Stimulated activated CD4-positive, alpha-beta T cell treated with anti-CD3 and anti-CD28 coated beads, Interleukin-1b, Interleukin-23, amount 100 ng/mL, for 4 hours (primary cell): Measurements from ENCODE around the gene BABAM2.

Experiments used
- DNase-seq, 2 donors: peaks; one replicate each; pipeline ENCODE4 v3.0.0-alpha.2; 2020; ENCODE audit warnings: low read depth in 2 of 2

The BABAM2 gene

DNA sequence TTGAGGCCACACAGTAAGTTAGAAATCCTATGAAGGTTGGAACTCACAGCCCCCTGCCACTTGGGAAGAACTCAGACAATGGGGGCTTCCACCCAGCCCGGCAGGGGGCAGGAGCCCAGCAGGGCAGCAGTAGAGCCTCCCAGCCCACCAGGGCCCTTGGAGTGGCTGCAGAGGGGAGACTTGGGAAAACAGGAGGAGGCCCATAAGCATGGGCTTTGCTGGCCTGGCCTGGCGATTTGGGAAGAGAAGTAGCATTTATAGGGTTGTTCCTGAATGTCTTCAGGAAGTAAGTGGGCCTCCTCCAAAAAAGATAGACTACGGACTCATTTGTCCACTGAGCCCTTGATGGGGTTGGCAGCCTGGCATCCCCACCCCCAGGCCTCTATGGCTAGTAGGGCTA lies 484.7 kb downstream of the BABAM2 start:
- DNase-seq: no peak

DNA sequence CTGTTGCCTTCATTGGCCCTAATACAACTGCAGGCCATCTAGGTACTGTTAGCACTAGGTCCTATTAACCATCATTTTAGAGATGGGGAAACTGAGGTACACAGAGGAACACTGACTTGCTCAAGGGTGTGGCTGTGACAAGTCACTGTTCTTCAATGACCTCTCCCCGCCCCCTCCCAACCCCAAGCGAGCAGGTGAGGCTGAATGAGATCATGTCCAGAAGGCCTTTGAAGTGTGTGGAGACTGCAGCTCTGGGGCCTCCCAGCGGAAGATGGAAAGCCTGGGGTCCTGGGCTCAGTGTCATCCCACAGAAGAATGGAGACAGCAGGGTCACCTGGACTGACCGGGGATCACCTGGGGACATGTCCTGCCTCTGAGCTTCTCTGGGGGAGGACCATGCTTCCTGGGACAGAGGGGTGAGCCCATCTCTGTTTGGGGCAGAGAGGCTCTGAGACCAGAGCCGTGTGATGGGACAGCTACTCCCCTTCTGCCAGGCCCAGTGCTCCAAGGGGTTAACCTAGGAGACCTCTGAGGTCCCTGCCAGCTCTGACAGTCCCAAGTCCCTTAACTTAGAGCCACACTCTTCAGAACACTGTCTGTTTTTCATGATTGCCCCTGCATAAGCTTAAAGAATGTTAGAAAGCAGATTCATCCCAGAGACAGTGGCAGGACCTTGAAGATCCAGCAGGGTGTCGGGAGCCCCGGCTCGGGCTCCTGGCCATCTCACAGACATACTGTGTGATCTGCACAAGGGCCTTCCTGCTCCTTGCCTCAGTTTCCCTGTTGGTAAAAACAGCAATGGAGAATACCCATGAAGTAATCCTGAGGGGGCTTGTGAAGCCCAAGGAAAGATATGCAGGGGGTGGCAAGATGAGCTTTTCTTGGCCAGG lies 485.5 kb downstream of the BABAM2 start:
- no peak for DNase-seq

DNA sequence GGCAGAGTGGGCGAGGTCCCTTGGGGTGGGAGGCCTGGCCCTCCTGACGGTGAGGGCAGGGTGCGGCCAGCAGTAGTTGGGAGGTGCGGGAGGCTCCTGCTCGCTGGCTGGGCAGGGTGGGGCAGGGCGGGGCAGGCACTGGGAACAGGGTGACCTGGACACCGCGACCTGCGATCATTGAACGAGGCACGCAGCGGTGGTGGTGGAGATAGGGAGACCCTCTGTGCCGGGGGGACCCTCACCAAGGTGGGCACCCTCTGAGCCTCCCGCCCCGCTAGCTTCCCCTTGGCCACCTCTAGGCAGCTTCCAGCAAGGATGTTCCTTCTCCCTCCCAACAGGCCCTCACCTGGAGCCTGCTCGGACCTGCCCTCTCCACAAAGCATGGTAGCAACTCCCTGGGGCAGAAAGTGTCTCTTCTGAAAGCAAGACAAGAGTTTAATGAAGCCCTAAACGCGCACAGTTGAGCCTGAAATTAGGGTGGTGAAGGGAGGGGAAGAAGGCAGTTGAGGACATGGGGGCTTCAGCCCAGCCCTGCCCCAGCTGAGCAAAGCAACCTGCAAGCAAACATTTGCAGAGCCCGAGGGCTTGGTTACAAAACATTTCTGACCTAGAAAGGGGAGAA lies 486.8 kb downstream of the BABAM2 start:
- no peak for DNase-seq

DNA sequence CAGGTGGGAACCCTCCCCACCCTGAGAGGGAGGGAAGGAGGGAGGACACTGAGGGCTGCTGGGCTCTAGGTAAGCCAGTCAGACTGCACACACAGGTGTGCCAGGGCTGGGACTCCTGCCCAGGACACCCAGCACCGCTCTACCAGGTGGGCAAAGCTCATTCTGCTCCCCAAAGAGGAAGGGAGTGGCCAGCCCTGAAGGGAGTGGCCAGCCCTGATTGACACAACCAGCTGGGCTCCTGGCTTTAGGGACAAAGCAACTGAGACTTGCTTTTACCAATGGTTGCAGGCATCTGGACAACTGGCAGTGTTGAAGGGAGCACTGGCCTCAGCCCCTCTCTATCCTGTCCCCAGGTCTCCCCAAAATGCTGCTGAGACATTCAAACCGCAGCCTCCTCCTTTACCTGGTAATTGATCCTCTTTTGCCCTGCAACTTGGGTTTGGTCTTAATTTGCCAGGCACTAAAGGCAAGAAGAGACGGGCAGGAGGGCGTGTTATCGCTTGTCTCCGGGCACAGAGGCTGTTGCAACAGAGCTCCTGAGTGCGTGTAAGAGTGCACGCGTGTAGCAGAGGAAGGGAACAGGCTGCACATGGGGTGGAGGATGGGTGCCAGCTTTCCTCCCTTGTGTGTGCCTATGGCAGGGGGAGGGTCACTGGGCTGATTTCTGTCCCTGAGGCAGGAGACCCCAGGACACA lies 487.6 kb downstream of the BABAM2 start:
- no peak for DNase-seq

DNA sequence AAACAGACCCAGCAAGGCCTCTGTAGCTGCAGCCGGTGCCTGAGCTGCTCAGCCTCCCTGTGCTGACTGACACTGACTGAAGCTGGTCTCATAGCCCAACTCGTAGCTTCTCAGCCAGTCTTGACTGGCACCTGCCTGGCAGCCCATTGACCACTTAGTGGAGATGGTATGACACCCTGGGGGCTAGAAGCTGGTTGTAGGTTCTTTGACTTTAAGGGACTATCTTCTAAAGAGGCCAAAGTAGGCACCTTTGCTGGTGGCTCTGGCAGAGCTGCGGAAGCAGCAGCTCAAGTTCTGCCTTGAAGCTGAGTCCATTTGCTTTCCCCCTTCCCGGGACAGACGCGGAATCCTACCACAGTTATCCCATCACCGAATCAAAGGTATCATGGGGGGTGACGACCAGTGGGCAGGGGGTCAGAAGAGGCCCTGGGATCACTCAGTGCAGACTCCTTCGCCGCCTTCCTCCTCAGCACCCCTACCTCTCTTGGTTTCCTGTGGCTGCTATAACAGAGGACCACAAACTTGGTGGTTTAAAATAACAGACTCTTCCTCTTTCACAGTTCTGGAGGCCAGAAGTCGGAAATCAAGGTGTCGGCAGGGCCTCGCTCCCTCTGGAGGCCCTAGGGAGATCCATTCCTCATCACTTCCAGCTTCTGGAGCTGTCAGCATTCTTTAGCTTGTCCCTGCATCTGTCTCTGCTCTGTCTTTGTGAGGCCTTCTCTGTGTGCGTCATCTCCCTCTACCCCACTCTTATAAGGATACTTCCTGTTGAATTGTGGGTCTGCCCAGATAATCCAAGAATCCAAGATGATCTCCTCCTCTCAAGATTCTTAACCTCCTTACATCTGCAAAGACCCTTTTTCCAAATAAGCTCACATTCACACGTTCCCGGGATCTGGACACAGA lies 488.4 kb downstream of the BABAM2 start:
- no peak for DNase-seq

DNA sequence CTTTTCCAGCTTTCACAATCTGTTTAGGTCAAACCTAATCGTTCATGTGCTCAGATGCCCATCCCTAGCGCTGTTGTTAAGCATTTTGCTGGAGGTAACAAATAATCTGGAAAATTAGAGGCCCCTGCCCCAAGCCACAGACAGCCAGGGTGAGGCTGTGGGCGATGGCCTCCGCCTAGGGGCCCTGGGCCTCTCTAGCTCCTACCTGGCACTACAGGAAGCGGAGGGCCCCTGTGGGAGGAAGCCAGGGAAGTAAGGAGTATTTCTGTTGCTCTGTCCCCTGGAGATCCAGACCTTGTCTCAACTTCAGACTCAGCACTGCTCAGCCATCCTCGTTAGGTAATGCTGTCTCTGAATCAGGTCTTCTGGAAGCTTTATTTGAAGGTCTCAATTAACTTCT lies 489.7 kb downstream of the BABAM2 start:
- no peak for DNase-seq

DNA sequence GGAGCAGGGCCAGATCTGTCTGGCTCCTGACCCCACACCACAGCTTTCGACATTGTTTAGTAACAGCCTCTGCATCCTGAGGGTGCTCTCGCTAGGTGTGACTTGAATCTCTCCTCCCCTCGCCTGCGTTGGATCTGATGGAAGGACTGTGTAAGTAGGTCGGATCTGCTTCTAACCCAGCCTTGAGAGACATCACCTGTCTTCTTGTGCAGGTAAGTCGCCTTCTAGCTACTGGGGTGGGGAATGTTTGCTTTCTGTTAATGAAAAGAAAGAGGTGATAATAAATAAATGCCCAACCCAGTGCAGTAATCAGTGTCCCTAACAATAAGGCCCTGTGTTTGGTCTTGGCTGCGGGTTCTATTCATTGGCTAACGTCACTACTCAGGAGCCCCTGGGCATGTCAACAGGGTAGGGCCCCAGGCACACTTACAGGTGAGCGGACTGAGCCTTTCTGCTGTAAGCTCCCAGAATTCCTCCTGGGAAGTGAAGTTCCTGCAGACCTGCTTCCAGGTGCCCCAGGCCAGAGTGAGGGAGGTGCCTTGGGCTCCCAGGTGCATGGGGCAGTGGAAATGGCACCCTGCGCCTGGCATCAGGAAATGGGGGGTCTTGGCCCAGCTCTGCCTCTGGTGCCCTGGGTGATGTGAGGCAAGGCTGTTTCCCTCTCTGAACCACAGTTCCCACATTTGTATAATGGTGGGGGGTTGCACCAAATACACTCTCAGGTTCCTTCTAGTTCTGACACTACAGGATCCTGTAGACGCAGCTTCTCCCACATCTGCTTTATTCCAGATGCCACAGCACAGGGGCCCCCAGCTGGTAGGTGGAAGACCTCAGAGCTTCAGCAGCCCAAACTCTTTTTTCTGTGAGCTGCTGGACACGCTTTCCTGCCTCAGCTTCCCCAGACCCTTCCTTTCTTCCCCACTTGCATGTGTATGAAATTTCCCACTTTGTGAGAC lies 491.0 kb downstream of the BABAM2 start:
- DNase-seq: no peak

DNA sequence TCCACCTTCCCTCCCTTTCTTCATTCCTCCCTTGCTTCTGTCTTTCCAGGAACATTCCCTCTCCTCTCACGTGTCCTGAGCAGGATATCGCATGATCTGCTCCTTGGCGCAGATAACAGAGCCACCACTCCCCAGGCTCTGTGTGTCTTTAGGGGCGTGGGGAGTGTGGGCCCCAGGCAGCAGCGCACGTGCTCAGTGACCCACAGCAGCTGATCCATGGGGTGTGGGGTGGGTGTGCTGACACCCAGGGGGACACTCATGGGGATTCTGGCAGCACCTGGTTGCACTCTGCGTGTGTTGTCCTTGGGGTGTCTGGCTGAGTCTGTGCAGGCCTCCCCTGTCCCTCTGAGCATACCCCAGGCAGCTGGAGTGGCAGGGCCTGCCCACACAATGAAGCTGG lies 492.2 kb downstream of the BABAM2 start:
- DNase-seq: no peak

DNA sequence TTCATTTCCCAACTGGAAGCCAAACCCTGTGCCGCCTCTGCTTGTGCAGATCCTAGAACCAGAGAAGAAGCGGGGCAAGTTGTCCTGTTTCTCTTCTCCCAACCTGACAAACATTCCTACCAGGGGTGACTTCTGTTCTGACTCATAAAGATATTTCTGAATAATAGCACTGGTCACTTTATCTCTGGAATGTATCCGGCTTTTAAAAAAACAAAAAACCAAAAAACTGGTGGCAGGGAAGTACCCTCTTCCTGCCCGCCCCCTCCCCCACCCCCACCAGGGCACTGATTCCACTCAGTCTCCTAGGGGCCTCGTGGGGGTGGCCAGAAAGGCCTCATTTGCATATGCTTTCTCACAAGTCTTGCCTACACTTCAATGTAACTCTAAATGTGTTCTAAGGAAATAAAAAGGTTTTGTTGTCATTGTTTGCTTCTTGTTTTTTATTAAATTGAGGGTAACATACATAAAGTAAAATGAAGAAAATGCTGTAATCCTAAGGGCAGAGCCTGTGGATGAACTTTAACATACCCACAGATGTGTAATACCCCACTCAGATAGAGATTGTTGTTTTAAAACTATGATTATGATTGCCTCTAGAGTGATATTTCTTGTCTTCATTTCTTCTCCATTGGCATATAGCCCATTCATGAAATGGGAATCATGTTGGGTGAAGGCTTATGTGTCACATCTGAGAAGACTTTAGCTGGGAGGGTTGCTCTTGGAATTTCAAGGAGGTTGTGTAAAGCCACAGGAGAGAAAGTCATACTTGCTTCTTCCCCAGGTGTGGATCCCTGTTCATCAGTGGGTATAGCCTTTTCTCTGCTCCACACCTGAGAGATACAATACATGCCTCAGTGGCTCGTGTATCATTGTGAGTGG lies 496.8 kb downstream of the BABAM2 start:
- DNase-seq: no peak
